NT2/D1 (cell line): ENCODE measurements around the gene BPTF.
"Not testable (repeated sequence)": the region's sequence is repeated elsewhere in the genome, so short reads cannot be mapped to it uniquely, and the experiment has no call there.

Source experiments
- DNase-seq: peaks from one replicate; pipeline ENCODE4 v3.0.0-alpha.2; 2011; ENCODE audit warnings: low read depth, low spot score
- H3K27me3 ChIP-seq: 2 replicates; pipeline ENCODE4 v1.6.0; 2011; ENCODE audit warnings: mild to moderate bottlenecking; ENCODE audit not compliant: insufficient read length, insufficient read depth
- H3K36me3 ChIP-seq: 2 replicates; pipeline ENCODE4 v1.6.1; 2011; ENCODE audit warnings: mild to moderate bottlenecking, low read length, mixed read lengths; ENCODE audit not compliant: insufficient read depth, insufficient read length
- H3K4me1 ChIP-seq: 2 replicates; pipeline ENCODE4 v1.5.1; 2011; ENCODE audit not compliant: insufficient read depth, insufficient read length
- H3K4me3 ChIP-seq: 2 replicates; pipeline ENCODE4 v1.5.1; 2011; ENCODE audit warnings: low read depth; ENCODE audit not compliant: insufficient read length
- H3K9ac ChIP-seq: 2 replicates; pipeline ENCODE4 v1.6.0; 2011; ENCODE audit warnings: low read depth; ENCODE audit not compliant: insufficient read length
- H3K9me3 ChIP-seq: 2 replicates; pipeline ENCODE4 v1.5.1; 2011; ENCODE audit warnings: mild to moderate bottlenecking, low read length; ENCODE audit not compliant: insufficient read depth
- SUZ12 ChIP-seq: IDR thresholded peaks from 2 replicates; pipeline ENCODE4 v1.6.1; 2011; ENCODE audit not compliant: insufficient read length, insufficient read depth; ENCODE audit errors: extremely low read depth
- YY1 ChIP-seq: IDR thresholded peaks from 2 replicates; pipeline ENCODE4 v1.6.1; 2011; ENCODE audit not compliant: insufficient read length, insufficient read depth
- ZNF274 ChIP-seq: IDR thresholded peaks from 2 replicates; pipeline ENCODE4 v1.6.1; 2011; ENCODE audit warnings: mild to moderate bottlenecking, low read depth, low read length

Gene BPTF

DNA sequence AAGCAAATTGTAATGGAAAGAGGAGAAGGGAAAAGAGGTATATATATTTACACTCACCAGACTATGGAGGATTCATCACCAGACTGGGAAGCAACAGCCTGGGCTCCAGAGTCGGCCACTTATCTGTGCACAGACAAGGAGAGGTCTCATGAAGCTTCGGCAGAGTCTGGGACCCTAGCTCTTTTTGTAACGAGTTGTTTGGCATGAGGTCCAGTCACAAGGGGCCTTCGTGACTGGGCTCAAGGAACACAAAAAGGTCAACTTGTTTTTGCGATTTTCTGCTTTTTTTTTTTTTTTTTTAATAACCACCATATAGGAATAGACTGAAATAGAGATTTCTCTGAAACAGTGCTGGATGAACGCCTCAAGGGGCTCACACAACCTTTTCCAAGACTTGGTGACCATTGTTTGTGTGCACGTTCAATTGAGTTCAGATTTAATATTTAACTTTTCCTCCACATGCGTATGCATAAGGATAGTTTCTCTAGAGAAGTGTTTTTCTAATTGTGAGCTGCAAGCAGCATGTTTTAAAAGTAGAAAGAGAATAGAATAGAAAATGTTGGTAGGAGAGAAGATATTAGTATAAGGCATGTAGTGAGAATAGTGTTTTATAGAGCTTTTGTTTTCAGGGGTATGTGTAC is 25.8 kb downstream of the BPTF start:
- TF ChIP-seq YY1 (no peak), ZNF274 (no peak), SUZ12 (no peak)
- Histone ChIP-seq H3K9me3 (peaks cover 16% of the 10 kb centered on the region; the same call in 1 of the 2 replicates), H3K4me3 (no peak overlapping the region), H3K36me3 (peaks cover 18% of the 10 kb centered on the region), H3K9ac (no peak overlapping the region), H3K27me3 (no peaks in the 10 kb centered on the region), H3K4me1 (peaks cover 2% of the 10 kb centered on the region)
- DNase-seq = no peak

DNA sequence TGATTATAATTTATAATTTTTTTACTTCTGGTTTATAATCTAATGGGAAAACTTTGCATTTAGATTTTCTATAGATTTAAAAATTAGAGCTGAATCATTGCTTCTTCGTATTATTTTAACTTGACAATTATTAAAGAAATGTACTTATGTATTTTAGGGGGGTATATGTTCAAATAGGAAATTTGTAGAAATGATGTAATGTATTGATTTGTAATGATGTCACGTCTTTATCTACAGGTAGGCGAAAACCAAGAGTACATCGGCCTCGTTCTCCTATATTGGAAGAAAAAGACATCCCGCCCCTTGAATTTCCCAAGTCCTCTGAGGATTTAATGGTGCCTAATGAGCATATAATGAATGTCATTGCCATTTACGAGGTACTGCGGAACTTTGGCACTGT is 28.4 kb downstream of the BPTF start:
- no peak for TF ChIP-seq YY1
- no peak for TF ChIP-seq SUZ12
- TF ChIP-seq ZNF274 = no peak
- Histone ChIP-seq H3K4me3 (no peak overlapping the region), H3K9ac (no peak overlapping the region), H3K9me3 (peaks cover 16% of the 10 kb centered on the region; the same call in 1 of the 2 replicates), H3K4me1 (no peaks in the 10 kb centered on the region), H3K36me3 (peaks cover 18% of the 10 kb centered on the region), H3K27me3 (no peaks in the 10 kb centered on the region)
- no peak for DNase-seq

DNA sequence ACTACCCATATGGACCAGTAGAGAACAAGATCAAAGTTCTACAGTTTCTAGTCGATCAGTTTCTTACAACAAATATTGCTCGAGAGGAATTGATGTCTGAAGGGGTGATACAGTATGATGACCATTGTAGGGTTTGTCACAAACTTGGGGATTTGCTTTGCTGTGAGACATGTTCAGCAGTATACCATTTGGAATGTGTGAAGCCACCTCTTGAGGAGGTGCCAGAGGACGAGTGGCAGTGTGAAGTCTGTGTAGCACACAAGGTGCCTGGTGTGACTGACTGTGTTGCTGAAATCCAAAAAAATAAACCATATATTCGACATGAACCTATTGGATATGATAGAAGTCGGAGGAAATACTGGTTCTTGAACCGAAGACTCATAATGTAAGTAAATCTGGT is 29.1 kb downstream of the BPTF start:
- H3K4me1 ChIP-seq = no peaks in the 10 kb centered on the region
- TF ChIP-seq YY1 = no peak
- TF ChIP-seq ZNF274 = no peak
- TF ChIP-seq SUZ12 = no peak
- H3K27me3 ChIP-seq = no peaks in the 10 kb centered on the region
- peaks cover 18% of the 10 kb centered on the region for H3K36me3 ChIP-seq
- H3K9me3 ChIP-seq = peaks cover 16% of the 10 kb centered on the region; the same call in 1 of the 2 replicates
- DNase-seq = no peak
- H3K4me3 ChIP-seq = no peak overlapping the region
- H3K9ac ChIP-seq = no peak overlapping the region

DNA sequence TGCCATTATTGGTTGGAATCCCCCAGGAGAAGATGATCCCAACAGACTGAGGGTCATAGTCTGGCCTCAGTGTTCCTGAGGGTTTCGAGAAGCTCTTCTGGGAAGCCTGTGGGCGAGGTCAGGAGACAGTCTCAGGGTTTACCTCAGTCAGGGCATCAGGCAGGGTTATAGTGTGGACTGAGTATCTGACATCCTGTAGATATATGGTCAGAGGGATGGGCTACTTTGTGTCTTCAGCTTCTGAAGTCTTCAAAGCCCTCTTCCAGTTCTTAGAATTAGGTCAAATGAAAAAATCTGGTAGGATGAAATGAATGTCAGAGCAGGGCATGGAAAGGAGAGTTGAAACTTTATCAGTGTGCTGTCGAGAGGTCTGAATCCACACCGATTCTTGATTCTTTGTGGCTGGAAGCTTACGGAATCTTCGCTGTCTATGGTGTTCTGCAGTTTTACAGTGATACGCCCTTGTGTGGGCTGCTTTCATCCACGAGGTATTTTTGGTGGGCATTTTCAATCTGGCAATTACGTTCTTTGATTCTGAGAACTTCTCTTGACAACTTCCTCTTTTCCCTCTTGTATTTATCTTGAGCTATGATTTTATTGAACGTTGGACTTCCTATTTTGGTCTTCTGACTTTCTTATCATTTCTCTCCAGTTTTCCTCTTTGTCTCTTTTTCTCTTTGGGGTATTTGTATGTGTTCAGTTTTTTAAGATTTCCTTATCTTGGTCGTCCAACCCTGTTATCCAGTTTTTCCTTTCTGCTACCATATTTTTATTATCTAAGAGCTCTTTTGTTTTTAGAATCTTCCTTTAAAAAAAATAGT is 30.4 kb downstream of the BPTF start:
- Histone ChIP-seq H3K36me3 (peaks cover 18% of the 10 kb centered on the region), H3K4me3 (no peak overlapping the region), H3K4me1 (no peaks in the 10 kb centered on the region), H3K9ac (no peak overlapping the region), H3K9me3 (peaks cover 16% of the 10 kb centered on the region; the same call in 1 of the 2 replicates), H3K27me3 (no peaks in the 10 kb centered on the region)
- no peak for DNase-seq
- TF ChIP-seq SUZ12 (no peak), YY1 (no peak), ZNF274 (no peak)

DNA sequence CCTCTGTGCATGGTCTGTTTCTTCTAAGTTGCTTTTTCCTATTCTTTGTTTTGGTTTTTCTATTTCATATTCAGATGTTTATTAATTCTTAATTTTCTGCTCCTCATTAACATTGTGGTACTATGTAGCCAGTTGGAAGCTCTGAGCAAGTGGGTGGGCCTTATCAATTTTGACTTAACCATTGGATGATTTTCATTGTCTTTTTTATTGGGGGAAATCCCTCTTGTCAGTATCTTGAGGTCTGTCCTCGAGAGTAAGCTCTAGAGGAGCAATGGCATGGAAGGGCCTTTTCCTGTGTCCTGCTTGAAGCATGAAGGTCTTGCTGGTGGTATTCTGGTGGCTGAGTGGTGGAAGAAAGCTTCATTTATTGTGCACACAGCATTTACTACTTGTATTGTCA is 31.1 kb downstream of the BPTF start:
- not testable (repeated sequence) for DNase-seq, H3K27me3 ChIP-seq, H3K9ac ChIP-seq, H3K4me1 ChIP-seq, H3K4me3 ChIP-seq
- H3K9me3 ChIP-seq = peaks cover 16% of the 10 kb centered on the region; the same call in 1 of the 2 replicates
- H3K36me3 ChIP-seq = peaks cover 18% of the 10 kb centered on the region

DNA sequence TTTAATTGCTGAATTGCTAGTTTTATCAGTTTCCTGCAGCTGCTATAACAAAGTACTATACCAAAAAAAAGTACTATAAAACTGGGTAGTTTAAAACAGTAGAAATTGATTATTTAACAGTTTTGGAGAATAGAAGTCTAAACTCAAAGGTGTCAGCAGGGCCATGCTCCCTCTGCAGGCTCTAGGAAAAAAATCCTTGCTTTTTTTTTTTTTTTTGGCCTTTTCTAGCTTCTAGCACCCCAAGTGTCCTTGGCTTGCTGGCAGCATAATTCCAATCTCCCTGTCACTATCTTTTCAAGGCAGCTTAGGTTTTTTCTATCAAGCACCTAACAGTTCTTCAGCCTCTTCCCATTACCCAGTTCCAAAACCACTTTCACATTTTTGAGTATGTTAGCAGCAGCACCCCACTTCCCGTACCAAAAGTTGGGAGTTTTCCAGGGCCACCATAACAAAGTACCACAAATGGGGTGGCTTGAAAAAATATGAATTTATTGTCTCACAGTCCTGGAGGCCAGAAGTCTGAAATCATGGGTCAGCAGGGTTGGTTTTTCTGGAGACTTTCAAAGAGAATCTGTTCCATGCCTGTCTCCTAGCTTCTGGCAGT is 37.4 kb downstream of the BPTF start:
- H3K27me3 ChIP-seq = no peaks in the 10 kb centered on the region
- no peak overlapping the region for H3K9ac ChIP-seq
- H3K36me3 ChIP-seq = peaks cover 8% of the 10 kb centered on the region
- H3K4me3 ChIP-seq = no peak overlapping the region
- no peaks in the 10 kb centered on the region for H3K9me3 ChIP-seq
- no peak for TF ChIP-seq ZNF274
- TF ChIP-seq SUZ12 = no peak
- no peak for TF ChIP-seq YY1
- no peaks in the 10 kb centered on the region for H3K4me1 ChIP-seq
- DNase-seq = no peak

DNA sequence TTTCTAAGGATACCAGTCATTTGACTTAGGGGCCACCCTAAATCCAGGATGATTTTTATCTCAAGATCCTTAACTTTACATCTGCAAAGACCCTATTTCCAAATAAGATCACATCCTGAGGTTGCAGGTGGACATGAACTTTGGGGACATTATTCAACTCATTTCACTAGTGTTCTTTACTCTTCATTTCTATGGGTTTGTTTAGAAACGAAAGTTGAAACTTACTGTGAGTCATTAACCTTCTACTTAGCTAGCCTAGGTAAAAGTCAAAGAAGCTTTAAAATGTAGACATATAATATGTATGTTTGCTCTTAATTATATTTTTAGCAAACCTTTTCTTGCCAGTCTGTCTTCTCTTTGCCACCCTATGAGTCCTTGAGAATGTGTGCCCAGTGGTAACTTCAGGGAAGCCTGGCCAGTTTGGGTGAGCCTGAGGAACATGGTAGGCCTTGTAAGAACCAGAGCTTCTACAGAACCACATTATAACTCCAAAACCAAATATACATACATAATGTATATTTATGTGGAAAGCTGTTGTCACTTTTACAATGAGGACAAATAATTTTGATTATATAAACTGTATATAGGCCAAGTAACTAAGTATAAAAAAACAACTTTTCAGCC is 38.4 kb downstream of the BPTF start:
- Histone ChIP-seq H3K9ac (no peak overlapping the region), H3K4me3 (no peak overlapping the region), H3K4me1 (no peaks in the 10 kb centered on the region), H3K27me3 (no peaks in the 10 kb centered on the region), H3K9me3 (no peaks in the 10 kb centered on the region), H3K36me3 (peaks cover 12% of the 10 kb centered on the region)
- no peak for DNase-seq
- TF ChIP-seq SUZ12 = no peak
- no peak for TF ChIP-seq ZNF274
- no peak for TF ChIP-seq YY1
